Astrocyte of the spinal cord (primary cell): ENCODE measurements around the gene PKIB.

ENCODE experiments used
- DNase-seq: peaks from one replicate; pipeline ENCODE4 v3.0.0; 2011; ENCODE audit warnings: low read depth, low spot score
- H3K4me3 ChIP-seq: 2 replicates; pipeline ENCODE4 v1.5.1; 2011; ENCODE audit warnings: low read depth, mild to moderate bottlenecking, low read length, moderate library complexity
- in situ Hi-C: cut with HindIII; loops from 2 replicates; pipeline ENCODE4 v1.10.0; 2017; ENCODE audit warnings: low sequenced_read_pairs
- TF ChIP-seq, protein P1 (sequence below): IDR thresholded peaks from 2 replicates; pipeline ENCODE4 v1.5.1; 2012; ENCODE audit warnings: low read depth, mild to moderate bottlenecking, low read length, inconsistent platforms

Gene PKIB

DNA sequence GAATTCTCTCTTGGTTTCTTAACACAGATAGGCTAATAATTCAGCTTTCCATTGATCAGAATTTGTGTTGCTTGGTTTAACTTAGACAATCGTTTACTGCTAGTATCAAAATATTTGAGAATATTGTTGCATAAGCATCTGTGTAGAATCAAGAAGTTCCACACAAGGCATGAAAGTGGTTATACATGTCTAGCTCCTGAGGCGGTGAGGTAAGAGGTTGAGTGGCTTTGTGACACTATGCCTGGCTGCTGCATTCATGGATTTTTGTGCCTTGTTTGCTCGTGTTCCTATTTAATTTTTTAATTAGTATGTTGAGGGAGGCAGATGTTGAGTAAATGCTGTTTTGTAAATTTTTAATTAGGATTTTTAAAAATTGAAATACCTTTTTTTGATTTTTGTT is 10.2 kb downstream of the PKIB start:
- in situ Hi-C loops, result no loop called here
- no peak for DNase-seq
- TF ChIP-seq, protein P1, sequence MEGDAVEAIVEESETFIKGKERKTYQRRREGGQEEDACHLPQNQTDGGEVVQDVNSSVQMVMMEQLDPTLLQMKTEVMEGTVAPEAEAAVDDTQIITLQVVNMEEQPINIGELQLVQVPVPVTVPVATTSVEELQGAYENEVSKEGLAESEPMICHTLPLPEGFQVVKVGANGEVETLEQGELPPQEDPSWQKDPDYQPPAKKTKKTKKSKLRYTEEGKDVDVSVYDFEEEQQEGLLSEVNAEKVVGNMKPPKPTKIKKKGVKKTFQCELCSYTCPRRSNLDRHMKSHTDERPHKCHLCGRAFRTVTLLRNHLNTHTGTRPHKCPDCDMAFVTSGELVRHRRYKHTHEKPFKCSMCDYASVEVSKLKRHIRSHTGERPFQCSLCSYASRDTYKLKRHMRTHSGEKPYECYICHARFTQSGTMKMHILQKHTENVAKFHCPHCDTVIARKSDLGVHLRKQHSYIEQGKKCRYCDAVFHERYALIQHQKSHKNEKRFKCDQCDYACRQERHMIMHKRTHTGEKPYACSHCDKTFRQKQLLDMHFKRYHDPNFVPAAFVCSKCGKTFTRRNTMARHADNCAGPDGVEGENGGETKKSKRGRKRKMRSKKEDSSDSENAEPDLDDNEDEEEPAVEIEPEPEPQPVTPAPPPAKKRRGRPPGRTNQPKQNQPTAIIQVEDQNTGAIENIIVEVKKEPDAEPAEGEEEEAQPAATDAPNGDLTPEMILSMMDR, result no peak

DNA sequence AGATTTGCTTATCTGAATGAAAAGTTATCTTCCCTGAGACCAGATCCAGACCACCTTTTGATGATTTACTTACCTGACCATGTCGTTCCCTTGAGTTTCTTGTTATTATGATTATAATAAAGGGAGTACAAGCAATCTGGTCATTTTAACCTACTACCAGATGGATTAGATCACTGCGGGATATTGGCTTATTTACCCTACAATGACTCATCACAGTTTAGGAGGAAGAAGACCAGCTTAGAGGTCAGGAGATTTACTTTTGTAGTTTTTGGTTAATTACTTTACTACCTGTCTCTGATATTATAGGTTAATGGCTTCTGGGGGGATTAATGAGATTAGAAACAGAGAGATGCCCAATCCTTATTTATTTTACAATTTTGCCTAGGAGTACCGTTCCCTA is 10.7 kb downstream of the PKIB start:
- in situ Hi-C loops, result no loop called here
- no peak overlapping the region for H3K4me3 ChIP-seq
- TF ChIP-seq, protein P1, result no peak
- peak; percentile 55 for DNase-seq

More for the DNA sequence above, 10.2 kb downstream of the PKIB start:
- H3K4me3 ChIP-seq, result no peak overlapping the region

DNA sequence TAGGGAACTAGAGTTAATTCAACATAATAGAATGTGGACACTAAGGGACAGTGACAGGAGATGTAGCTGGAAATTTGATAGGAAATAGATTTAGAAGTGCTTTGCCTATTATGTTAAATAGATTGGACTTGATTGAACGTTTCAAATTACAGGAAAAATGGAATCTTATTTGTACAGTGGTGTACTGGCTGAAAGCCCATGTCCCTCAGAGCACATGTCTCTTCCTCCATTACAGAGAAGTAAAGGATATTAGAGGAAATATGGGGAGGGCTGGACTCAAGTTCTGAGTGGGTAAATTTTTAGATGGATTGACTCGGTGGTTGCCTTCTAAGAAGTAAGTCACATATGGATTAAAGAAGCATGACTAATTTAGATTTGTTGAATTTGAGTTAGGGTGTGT is 11.4 kb downstream of the PKIB start:
- no peak for DNase-seq
- TF ChIP-seq, protein P1, result no peak
- no peak overlapping the region for H3K4me3 ChIP-seq
- in situ Hi-C loops, result no loop called here

DNA sequence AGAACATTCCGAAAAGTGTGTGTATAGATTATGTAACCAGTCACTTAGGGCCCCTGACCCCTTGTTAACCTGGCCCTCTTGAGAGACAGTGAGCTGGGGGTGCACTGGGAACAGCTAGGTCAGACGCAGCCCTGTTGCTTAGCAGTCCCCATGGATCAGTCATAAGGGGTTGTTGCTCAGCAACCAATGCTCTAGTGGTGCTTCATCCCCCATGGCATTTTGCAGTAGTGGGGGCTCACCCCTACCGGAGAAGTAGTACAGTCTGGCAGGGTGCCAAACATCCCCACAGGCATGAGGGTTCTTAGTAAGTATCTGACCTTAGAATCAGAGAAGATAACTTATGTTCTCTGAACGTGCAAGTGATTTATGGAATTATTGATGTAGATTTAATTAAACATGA is 12.3 kb downstream of the PKIB start:
- in situ Hi-C loops, result no loop called here
- no peak for DNase-seq
- no peak overlapping the region for H3K4me3 ChIP-seq
- TF ChIP-seq, protein P1, result no peak

DNA sequence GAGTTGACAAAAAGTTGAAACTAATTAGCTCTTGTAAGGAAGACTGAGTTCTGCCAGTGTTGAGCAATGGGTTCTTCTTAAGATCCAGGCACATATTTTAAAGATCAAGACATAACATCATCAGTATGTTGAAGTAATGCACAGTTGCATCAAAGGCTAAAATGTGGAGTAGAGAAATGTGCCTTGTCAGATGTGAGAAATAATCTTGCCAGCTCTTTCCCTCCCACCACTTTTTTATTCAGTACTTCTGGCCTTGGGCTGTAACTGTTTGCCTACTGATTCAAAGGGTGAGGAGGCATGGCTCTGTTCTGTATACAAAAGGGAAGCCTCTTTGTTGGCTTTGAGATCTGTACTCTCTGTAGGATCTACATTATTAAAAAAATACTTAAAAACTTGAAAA is 13.1 kb downstream of the PKIB start:
- in situ Hi-C loops, result no loop called here
- no peak overlapping the region for H3K4me3 ChIP-seq
- TF ChIP-seq, protein P1, result no peak
- DNase-seq, result no peak

DNA sequence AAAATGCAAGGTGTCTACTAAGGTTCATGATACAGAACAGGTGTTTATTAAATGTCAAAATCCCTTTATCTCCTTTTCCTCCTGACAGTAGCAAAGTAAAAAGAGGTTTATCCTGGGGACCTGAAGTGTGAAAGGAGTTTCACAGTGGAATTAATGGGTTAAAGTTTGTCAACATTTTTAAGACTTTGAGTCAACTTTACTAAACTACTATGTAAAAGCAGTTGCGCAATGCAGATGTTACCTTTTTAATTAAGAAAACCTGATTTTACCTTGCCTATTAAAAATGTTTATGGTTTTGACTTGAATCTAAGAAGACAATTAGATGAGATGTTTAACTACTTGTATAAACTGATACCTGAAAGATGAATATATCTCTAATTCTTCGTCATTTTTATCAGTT is 14.6 kb downstream of the PKIB start:
- no peak overlapping the region for H3K4me3 ChIP-seq
- in situ Hi-C loops, result no loop called here
- DNase-seq, result no peak
- TF ChIP-seq, protein P1, result no peak

DNA sequence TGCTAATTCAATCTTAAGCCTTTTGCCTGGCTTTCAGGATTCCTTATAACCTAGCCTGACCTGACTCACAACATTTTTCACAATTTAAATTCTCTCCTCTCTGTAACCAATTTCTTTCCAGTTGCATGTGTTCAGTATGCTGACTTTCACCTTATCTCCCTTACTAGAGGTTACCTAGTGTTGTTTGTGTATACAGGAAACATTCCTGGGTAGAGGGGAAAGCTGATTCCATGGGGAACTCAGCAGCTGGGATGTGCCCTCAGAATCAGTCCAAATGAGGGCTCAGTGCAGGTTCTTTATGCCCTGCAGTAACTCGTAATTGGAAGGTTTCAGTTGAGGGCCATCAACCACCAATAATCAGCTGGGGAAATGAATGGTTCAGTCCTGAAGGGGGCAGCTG is 18.5 kb downstream of the PKIB start:
- H3K4me3 ChIP-seq, result no peak overlapping the region
- no peak for DNase-seq
- in situ Hi-C loops, result no loop called here
- TF ChIP-seq, protein P1, result no peak
